ENCODE data around the gene CTNNA2.

DNA sequence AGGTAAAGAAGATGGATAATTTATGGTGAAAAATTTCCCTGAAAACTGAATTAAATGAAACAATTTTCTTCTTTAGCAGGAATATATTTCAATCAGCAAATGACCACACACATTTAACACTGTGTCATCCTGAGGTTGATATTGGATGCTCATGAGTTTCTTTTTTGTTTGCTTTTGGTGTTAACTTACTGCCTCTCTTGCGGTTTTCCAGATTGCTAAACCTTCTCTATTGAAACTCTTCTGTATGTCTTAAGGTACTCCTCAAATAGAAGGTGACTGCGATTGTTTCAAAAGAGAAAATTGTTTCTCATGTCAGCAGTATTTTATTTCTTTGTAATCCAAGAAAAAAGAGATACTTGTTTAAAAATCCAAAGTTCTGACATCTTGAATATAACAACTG, 692.6 kb downstream of the CTNNA2 start:
- TF ChIP-seq, protein P1, sequence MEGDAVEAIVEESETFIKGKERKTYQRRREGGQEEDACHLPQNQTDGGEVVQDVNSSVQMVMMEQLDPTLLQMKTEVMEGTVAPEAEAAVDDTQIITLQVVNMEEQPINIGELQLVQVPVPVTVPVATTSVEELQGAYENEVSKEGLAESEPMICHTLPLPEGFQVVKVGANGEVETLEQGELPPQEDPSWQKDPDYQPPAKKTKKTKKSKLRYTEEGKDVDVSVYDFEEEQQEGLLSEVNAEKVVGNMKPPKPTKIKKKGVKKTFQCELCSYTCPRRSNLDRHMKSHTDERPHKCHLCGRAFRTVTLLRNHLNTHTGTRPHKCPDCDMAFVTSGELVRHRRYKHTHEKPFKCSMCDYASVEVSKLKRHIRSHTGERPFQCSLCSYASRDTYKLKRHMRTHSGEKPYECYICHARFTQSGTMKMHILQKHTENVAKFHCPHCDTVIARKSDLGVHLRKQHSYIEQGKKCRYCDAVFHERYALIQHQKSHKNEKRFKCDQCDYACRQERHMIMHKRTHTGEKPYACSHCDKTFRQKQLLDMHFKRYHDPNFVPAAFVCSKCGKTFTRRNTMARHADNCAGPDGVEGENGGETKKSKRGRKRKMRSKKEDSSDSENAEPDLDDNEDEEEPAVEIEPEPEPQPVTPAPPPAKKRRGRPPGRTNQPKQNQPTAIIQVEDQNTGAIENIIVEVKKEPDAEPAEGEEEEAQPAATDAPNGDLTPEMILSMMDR (IDR thresholded peaks at IDR 0.05): no peak
- TF ChIP-seq POLR2A (IDR thresholded peaks at IDR 0.05): no peak

All from right lobe of liver (tissue), 4 donors.